ENCODE data around the gene MIPEP. TPM values are rescaled to one million over a fixed set of nuclear protein-coding genes. Genes with fewer than 3 reads are reported as not detected.

Gene MIPEP
- total RNA-seq, 2 donors from 2014 or later: 46.0 to 64.6 TPM

DNA sequence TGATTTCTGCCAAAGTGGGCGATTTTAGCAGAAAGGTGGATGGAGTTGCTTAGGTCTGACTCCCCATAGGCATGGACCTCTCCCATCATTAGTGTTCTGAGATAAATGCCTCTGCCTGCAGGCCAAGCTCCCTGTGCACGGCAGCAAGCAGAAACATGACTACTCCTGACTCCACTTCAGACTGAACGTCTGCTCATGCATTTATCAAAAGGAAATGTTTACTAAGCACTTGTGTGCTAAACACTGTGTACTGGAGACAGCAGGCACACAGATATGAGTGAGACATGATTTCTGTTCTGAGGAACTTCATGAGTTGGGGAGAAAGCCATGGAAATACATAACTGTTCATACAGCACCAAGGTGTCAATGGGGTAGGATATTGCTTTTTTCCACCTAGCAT, 149.6 kb downstream of the MIPEP start:
- ATAC-seq (no peak), DNase-seq (no peak)
- intact Hi-C loops (cut with DNase I): no loop called here

DNA sequence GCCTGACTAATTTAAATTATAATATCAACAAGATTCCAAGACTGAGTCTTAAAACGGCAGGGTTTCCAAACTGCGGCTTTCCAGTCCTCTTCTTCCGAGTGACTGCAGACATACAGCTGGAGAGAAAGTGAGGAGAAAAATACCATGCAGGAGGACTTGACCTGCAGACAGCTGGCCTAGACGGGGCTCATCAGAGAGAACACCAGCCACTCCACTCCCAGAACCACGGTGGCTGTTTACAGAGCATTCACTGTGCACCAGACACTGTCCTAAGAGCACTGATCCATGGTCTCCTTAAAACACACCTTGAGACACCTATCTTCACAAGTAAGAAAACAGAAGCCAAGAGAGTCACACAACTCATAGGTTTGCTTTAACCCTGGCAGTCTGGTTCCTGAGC, 152.7 kb downstream of the MIPEP start:
- DNase-seq (no peak), ATAC-seq (no peak)
- intact Hi-C loops (cut with DNase I): no loop called here

- ATAC-seq: no peak
- intact Hi-C loops (cut with DNase I): no loop called here
- DNase-seq: no peak
Measured at GRCh38 chr13:23735329-23735728, 153.9 kb downstream of the MIPEP start.

- ATAC-seq (no peak), DNase-seq (no peak)
- intact Hi-C loops (cut with DNase I): no loop called here
Measured at GRCh38 chr13:23731709-23732108, 157.5 kb downstream of the MIPEP start.

DNA sequence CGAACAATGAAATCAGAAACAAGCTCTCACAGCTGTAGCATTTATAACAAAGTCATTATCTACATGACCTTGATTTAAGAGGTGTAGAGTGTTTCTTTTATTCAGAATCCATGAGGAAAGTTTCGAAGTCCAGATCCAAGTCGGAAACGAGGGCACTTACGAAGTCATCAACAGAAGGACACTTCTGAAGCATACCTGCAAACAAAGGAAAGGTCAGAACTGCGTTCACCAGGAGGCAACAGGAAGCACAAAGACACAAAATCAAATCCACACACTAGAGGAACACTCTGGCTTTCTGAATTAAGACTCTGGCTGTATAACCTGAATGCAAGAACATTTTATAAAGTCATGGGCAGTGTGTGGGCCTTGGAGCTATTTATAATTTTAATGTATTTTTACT, 158.9 kb downstream of the MIPEP start:
- DNase-seq: no peak
- ATAC-seq: no peak
- intact Hi-C loops (cut with DNase I): no loop called here

DNA sequence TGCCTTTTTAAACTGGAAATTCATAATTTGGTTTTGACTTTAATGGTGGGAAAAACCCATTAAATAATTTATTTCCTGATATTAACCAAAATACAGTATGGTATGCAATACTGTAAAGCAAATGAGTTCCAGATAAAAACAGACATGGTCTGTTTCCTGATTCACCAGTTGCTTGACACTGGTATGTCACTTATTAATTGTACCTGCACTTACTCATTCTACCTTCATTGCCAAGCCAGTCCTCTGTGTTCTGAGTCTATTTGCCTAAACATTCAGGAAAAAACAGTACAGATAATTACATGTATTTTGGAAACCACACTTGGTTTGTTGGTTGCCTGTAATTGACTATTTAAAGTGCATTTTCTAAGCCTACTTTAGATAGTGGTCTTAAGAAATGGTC, 159.7 kb downstream of the MIPEP start:
- ATAC-seq (no peak), DNase-seq (no peak)
- intact Hi-C loops (cut with DNase I): no loop called here

- intact Hi-C loops (cut with DNase I): no loop called here
- DNase-seq: no peak
- no peak for ATAC-seq
Measured at GRCh38 chr13:23728807-23729206, 160.4 kb downstream of the MIPEP start.

DNA sequence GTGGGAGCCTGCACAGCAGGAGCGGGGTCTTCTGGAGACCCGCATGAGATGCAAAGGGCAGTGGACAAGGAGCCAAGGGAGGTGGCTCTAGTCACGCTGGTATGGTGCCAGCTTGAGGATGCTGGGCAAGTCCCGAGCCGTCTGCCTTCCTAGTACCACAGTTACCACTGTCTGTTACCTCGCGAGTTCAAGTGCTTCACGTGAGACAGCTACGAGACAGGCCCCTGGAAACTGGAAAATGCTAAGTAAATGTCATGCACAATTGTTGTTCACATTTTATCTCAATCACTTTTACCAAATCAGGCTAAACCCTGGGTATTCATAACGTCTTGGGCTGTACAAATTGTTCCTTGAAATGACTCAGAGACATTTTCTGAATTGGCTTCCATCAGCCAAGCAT, 163.3 kb downstream of the MIPEP start:
- DNase-seq (peak; percentile 43), ATAC-seq (peak in 1 of 2 donors; percentile 41)
- intact Hi-C loops (cut with DNase I): no loop called here

- intact Hi-C loops (cut with DNase I): no loop called here
- no peak for ATAC-seq
- no peak for DNase-seq
Measured at GRCh38 chr13:23724196-23724970, 164.8 kb downstream of the MIPEP start.

GRCh38 chr13:23723471-23723870, 165.7 kb downstream of the MIPEP start:
- intact Hi-C loops (cut with DNase I): no loop called here
- DNase-seq: no peak
- peak; percentile 56 to 65 for ATAC-seq

GRCh38 chr13:23722726-23723453, 166.3 kb downstream of the MIPEP start:
- no peak for DNase-seq
- ATAC-seq: no peak
- intact Hi-C loops (cut with DNase I): no loop called here

DNA sequence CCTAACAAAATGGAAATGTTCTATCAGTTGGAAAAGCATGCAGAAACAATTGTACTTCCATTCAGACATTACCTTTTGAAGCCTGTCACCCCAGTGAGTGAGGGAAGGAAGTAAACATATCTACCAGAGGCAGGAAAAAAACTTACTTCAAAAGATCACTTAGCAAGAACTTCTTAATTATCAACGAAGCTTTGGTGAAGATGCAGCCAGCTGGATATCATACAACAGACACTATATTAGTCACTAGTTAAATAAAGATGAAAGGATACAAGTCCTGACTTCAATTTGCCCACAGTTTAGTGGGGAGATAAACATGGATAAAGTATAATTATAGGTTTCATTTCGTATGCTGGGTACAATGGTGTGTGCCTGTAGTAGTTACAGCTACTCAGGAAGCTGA, 170.2 kb downstream of the MIPEP start:
- ATAC-seq (no peak), DNase-seq (no peak)
- intact Hi-C loops (cut with DNase I): loop anchor here (5.0 to 10.0 kb wide), 2 partner anchors 146 to 148 kb away; no protein-coding TSS in a partner anchor

GRCh38 chr13:23716401-23716800, 172.8 kb downstream of the MIPEP start:
- no peak for DNase-seq
- peak in 1 of 2 donors; percentile 27 for ATAC-seq
- intact Hi-C loops (cut with DNase I): loop anchor here (5.0 to 10.0 kb wide), 2 partner anchors 148 to 151 kb away; no protein-coding TSS in a partner anchor

DNA sequence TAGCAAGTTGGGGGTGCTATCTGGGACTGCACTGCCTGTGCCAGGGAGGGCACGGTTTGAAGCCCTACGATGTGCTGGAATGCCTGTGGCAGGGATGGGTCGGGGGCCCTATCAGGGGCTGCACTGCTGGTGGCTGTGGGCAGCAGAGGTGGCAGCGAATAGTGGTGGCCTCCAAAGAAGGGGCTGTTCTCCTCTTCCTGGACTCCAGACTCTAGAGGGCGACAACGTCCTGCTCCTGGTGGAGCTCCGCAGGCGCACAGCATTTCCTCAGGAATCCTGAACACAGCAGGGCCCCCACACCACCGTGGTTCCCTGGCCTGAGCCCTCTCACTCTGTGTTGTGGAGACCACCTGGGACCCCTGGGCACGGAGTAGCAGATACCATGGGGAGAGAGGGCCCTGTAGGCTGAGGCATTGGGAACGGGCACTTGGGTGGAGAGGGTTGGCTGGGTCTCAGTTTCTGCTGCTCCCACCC, 173.4 kb downstream of the MIPEP start:
- intact Hi-C loops (cut with DNase I): loop anchor here (5.0 to 10.0 kb wide), 2 partner anchors 149 to 152 kb away; no protein-coding TSS in a partner anchor
- peak; percentile 58 to 68 for ATAC-seq
- no peak for DNase-seq

DNA sequence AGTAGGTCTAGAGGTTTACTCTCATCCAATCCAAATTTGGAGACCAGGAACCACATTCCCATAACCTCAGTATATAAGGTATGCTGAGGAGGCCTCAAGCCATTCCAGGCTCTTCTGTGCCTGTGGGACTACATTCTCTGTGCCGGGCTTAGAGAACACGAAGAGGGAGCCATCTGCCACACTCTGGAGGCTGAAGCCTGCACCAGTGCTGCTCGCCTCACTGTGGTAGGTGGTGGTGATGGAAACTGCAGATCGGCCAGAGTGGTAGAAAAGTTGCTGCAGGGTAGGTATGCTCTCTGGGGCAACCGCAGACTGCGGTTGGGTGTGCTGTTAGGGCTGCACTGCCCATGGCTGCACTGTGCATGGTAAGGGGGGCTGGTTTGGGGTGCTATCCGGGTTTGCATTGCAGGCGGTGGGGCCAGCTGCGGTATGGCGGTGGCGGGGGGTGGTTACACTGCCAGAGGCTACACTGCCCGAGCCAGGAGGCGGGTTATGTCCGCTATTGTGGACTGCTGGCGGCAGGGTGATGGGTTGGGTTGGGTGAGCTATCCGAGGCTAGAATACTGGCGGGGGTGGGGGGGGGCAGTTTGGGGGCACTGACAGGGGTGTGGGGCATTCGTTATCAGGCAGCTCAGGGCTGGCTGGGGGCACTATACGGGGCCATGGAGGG, 174.0 kb downstream of the MIPEP start:
- intact Hi-C loops (cut with DNase I): loop anchor here (5.0 to 10.0 kb wide), 2 partner anchors 150 to 152 kb away; no protein-coding TSS in a partner anchor
- DNase-seq (no peak), ATAC-seq (no peak)

GRCh38 chr13:23714672-23715071, 174.5 kb downstream of the MIPEP start:
- intact Hi-C loops (cut with DNase I): loop anchor here (5.0 to 10.0 kb wide), 2 partner anchors 150 to 153 kb away; no protein-coding TSS in a partner anchor
- DNase-seq (no peak), ATAC-seq (no peak)

DNA sequence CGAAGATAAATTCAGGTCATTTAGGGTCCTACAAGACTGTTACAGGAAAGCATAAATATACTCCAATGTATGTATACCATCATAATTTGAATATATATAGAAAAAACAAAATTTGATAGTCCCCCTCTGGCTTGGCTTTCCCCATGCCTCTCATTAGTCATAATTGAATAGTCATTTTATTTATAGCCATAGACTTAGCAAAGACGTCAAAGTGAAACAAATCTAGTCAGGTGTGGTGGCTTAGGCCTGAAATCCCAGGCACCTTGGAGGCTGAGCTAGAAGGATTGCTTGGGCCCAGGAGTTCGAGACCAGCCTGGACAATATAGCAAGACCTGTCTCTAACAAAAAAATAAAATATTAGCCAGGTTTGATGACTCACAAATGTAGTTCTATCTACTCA, 177.8 kb downstream of the MIPEP start:
- DNase-seq (no peak), ATAC-seq (no peak)
- intact Hi-C loops (cut with DNase I): loop anchor here in 1 of 2 donors (10.0 kb wide), 1 partner anchor 153 kb away; no protein-coding TSS in a partner anchor

GRCh38 chr13:23710366-23710765, 178.8 kb downstream of the MIPEP start:
- no peak for DNase-seq
- ATAC-seq: no peak
- intact Hi-C loops (cut with DNase I): loop anchor here in 1 of 2 donors (10.0 kb wide), 1 partner anchor 154 kb away; no protein-coding TSS in a partner anchor

- DNase-seq: no peak
- peak; percentile 68 to 81 for ATAC-seq
- intact Hi-C loops (cut with DNase I): no loop called here
Measured at GRCh38 chr13:23709536-23709935, 179.7 kb downstream of the MIPEP start.

Data from left cardiac atrium (tissue), 4 donors.